DOHH2 (cell line): ENCODE data around the gene CUEDC1.

Experiments
- H3F3A ChIP-seq: fragments of 200-600 bp; sonication (generic), shearing (Covaris generic); 2 replicates; pipeline ENCODE4 v1.6.0; 2016; ENCODE audit warnings: antibody characterized with exemption, mild to moderate bottlenecking; ENCODE audit not compliant: control insufficient read depth, insufficient read depth
- H3K27ac ChIP-seq: fragments of 200-600 bp; sonication (generic); 2 replicates; pipeline ENCODE4 v1.5.1; 2014; ENCODE audit warnings: low read depth, mild to moderate bottlenecking, low read length, moderate library complexity
- H3K27me3 ChIP-seq: fragments of 200-600 bp; sonication (generic); 2 replicates; pipeline ENCODE4 v1.6.1; 2014; ENCODE audit warnings: mild to moderate bottlenecking, low read length, mixed read lengths; ENCODE audit not compliant: control insufficient read depth
- H3K36me3 ChIP-seq: fragments of 200-600 bp; sonication (generic); 2 replicates; pipeline ENCODE4 v1.6.1; 2014; ENCODE audit warnings: mild to moderate bottlenecking, low read length, moderate library complexity, mixed read lengths; ENCODE audit not compliant: control insufficient read depth
- H3K4me1 ChIP-seq: fragments of 200-600 bp; sonication (generic); 2 replicates; pipeline ENCODE4 v1.6.1; 2014; ENCODE audit warnings: mild to moderate bottlenecking, low read length, mixed read lengths; ENCODE audit not compliant: control insufficient read depth
- H3K4me2 ChIP-seq: fragments of 200-600 bp; sonication (generic); 2 replicates; pipeline ENCODE4 v1.6.0; 2014; ENCODE audit warnings: mild to moderate bottlenecking, low read length, moderate library complexity
- H3K4me3 ChIP-seq: fragments of 200-600 bp; sonication (generic); 2 replicates; pipeline ENCODE4 v1.5.1; 2014; ENCODE audit warnings: mild to moderate bottlenecking, low read length, mixed read lengths
- H3K79me2 ChIP-seq: fragments of 200-600 bp; sonication (generic); 2 replicates; pipeline ENCODE4 v1.6.1; 2014; ENCODE audit warnings: mild to moderate bottlenecking, low read length, mixed read lengths; ENCODE audit not compliant: control insufficient read depth
- H3K9me2 ChIP-seq: fragments of 200-600 bp; sonication (generic); replicated peaks from 2 replicates; pipeline ENCODE4 v1.6.1; 2014; ENCODE audit warnings: mild to moderate bottlenecking, low read length, mixed read lengths; ENCODE audit not compliant: control insufficient read depth
- H3K9me3 ChIP-seq: fragments of 200-600 bp; sonication (generic); 2 replicates; pipeline ENCODE4 v1.6.1; 2014; ENCODE audit warnings: antibody characterized with exemption, low read length, mixed read lengths; ENCODE audit not compliant: control insufficient read depth, insufficient read depth
- H4K20me1 ChIP-seq: fragments of 200-600 bp; sonication (generic); 2 replicates; pipeline ENCODE4 v1.6.0; 2014; ENCODE audit warnings: low read depth, mild to moderate bottlenecking, antibody characterized with exemption, low read length, moderate library complexity; ENCODE audit not compliant: control insufficient read depth, insufficient read depth
- CTCF ChIP-seq: fragments of 200-600 bp; sonication (generic); IDR thresholded peaks from one replicate; pipeline ENCODE4 v1.5.1; 2014; ENCODE audit warnings: antibody characterized with exemption, mild to moderate bottlenecking, low read depth, low read length; ENCODE audit not compliant: poor library complexity, severe bottlenecking
- EZH2phosphoT487 ChIP-seq: fragments of 200-600 bp; sonication (generic); IDR thresholded peaks from 2 replicates; pipeline ENCODE4 v1.6.1; 2017; ENCODE audit warnings: borderline replicate concordance, mild to moderate bottlenecking, antibody characterized with exemption, low read length, moderate library complexity, mixed read lengths

The CUEDC1 gene

GRCh38 chr17:57811638-57812280 is 143.5 kb downstream of the CUEDC1 start:
- H3F3A ChIP-seq: no peaks in the 10 kb centered on the region
- no peak for TF ChIP-seq CTCF
- no peak for TF ChIP-seq EZH2phosphoT487
- H3K36me3 ChIP-seq: no peaks in the 10 kb centered on the region
- no peaks in the 10 kb centered on the region for H3K9me3 ChIP-seq
- no peaks in the 10 kb centered on the region for H3K79me2 ChIP-seq
- peaks cover 21% of the 10 kb centered on the region for H3K4me1 ChIP-seq
- peak overlapping the region; percentile 47 for H3K4me3 ChIP-seq
- peaks cover 54% of the 10 kb centered on the region for H3K27me3 ChIP-seq
- H4K20me1 ChIP-seq: no peaks in the 10 kb centered on the region
- 0 out of 2 replicates have a peak overlapping the region, but pooled peaks have one; percentile 10 for H3K27ac ChIP-seq
- H3K4me2 ChIP-seq: peak overlapping the region; percentile 61
- H3K9me2 ChIP-seq: no peaks in the 10 kb centered on the region
